HG02884 (cell line): Measurements from ENCODE around the gene KAT7.
A peak's percentile ranks its signal among the peaks of the same experiment; 100 is the strongest.
"Not testable (repeated sequence)": the region's sequence is repeated elsewhere in the genome, so short reads cannot be mapped to it uniquely, and the experiment has no call there.

Source experiments
- ATAC-seq: cut with Tn5 transposase; IDR thresholded peaks from one replicate; pipeline ENCODE4 v1.9.1; 2021; ENCODE audit warnings: mild to moderate bottlenecking, moderate library complexity; ENCODE audit not compliant: unreplicated experiment

KAT7 gene

GRCh38 chr17:49788478-49789242, at the start of gene KAT7:
TSS of gene KAT7 (plus strand) at chr17:49788681. CDS start at chr17:49788835, 154 bp downstream.
- ATAC-seq = peak; percentile 84

- ATAC-seq = peak; percentile 55
These were observed 48.7 kb upstream of the KAT7 start for GRCh38 chr17:49739641-49740271.

- no peak for ATAC-seq
These were observed 47.3 kb upstream of the KAT7 start for GRCh38 chr17:49741009-49741691.

- no peak for ATAC-seq
These were observed 46.8 kb upstream of the KAT7 start for GRCh38 chr17:49741692-49742076.

- ATAC-seq = no peak
These were observed 46.3 kb upstream of the KAT7 start for GRCh38 chr17:49742166-49742638.

GRCh38 chr17:49745175-49746139, 43.0 kb upstream of the KAT7 start:
- ATAC-seq = no peak

GRCh38 chr17:49746791-49747490, 41.5 kb upstream of the KAT7 start:
- peak; percentile 46 for ATAC-seq

GRCh38 chr17:49747632-49748031, 40.8 kb upstream of the KAT7 start:
- ATAC-seq = no peak

- ATAC-seq = no peak
These were observed 40.3 kb upstream of the KAT7 start for GRCh38 chr17:49748223-49748622.

GRCh38 chr17:49748791-49749190, 39.7 kb upstream of the KAT7 start:
- peak; percentile 72 for ATAC-seq

- no peak for ATAC-seq
These were observed 38.8 kb upstream of the KAT7 start for GRCh38 chr17:49749730-49750129.

GRCh38 chr17:49752508-49752907, 36.0 kb upstream of the KAT7 start:
- no peak for ATAC-seq

GRCh38 chr17:49753959-49754391, 34.5 kb upstream of the KAT7 start:
- no peak for ATAC-seq

GRCh38 chr17:49755663-49756283, 32.7 kb upstream of the KAT7 start:
- no peak for ATAC-seq

- no peak for ATAC-seq
These were observed 31.9 kb upstream of the KAT7 start for GRCh38 chr17:49756323-49757150.

GRCh38 chr17:49757151-49757777, 31.2 kb upstream of the KAT7 start:
- no peak for ATAC-seq

- ATAC-seq = not testable (repeated sequence)
These were observed 29.9 kb upstream of the KAT7 start for GRCh38 chr17:49758464-49759010.

- no peak for ATAC-seq
These were observed 29.3 kb upstream of the KAT7 start for GRCh38 chr17:49759203-49759602.
